ENCODE data around the gene OR52A1.

DNA sequence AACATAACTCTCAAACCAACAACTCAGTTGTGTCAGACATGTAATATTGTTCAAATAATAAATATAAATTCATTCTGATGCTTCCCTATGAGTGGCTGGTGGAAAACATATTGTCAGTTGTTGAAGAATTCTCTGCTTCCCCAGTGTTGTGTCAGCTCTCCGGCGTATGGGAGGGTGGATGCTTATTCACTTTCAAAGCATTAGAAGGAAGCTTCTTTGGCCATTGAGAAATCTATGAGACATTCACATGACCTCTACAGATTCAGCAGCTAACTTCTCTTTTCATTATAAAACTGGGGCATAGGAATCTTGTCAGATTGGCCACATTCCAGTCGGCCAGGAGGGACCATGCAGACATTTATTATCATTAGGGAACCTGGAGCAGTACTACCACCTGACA lies 43.0 kb upstream of the OR52A1 start:
- TF ChIP-seq, protein P1, sequence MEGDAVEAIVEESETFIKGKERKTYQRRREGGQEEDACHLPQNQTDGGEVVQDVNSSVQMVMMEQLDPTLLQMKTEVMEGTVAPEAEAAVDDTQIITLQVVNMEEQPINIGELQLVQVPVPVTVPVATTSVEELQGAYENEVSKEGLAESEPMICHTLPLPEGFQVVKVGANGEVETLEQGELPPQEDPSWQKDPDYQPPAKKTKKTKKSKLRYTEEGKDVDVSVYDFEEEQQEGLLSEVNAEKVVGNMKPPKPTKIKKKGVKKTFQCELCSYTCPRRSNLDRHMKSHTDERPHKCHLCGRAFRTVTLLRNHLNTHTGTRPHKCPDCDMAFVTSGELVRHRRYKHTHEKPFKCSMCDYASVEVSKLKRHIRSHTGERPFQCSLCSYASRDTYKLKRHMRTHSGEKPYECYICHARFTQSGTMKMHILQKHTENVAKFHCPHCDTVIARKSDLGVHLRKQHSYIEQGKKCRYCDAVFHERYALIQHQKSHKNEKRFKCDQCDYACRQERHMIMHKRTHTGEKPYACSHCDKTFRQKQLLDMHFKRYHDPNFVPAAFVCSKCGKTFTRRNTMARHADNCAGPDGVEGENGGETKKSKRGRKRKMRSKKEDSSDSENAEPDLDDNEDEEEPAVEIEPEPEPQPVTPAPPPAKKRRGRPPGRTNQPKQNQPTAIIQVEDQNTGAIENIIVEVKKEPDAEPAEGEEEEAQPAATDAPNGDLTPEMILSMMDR (IDR thresholded peaks at IDR 0.05; ENCODE audit: extremely low read depth in 1 of 2, insufficient read depth in 1 of 2, low read depth in 1 of 2, low read length in 2 of 2) = no peak
- no peak for TF ChIP-seq JUN (IDR thresholded peaks at IDR 0.05; ENCODE audit: borderline replicate concordance, insufficient read depth, insufficient read length, low read depth)
- no peak for TF ChIP-seq POLR2A (IDR thresholded peaks at IDR 0.05; ENCODE audit: low read depth, low read length)
- no peak for TF ChIP-seq FOS (IDR thresholded peaks at IDR 0.05; ENCODE audit: borderline replicate concordance, insufficient read depth, low read length)
- no peak for TF ChIP-seq MYC (IDR thresholded peaks at IDR 0.05; ENCODE audit: low read depth, low read length)

Data from endothelial cell of umbilical vein (primary cell).